Fibroblast of pulmonary artery (primary cell): Measurements from ENCODE around the gene SOX18.

Experiments used
- DNase-seq: peaks from one replicate; pipeline ENCODE4 v3.0.0-alpha.2; 2010; ENCODE audit warnings: low read depth
- H3K4me3 ChIP-seq: replicated peaks from 2 replicates; pipeline ENCODE4 v1.5.1; 2011; ENCODE audit warnings: low read depth, mild to moderate bottlenecking, control low read depth, low read length, moderate library complexity
- CTCF ChIP-seq: IDR thresholded peaks from 2 replicates; pipeline ENCODE4 v1.5.1; 2011; ENCODE audit warnings: mild to moderate bottlenecking, control low read depth, low read length, inconsistent platforms; ENCODE audit errors: missing control alignments

The SOX18 gene

GRCh38 chr20:64071341-64072332, 22.2 kb upstream of the SOX18 start:
- no peak for TF ChIP-seq CTCF
- no peak overlapping the region for H3K4me3 ChIP-seq
- DNase-seq: no peak

GRCh38 chr20:64070244-64070993, 21.0 kb upstream of the SOX18 start:
- TF ChIP-seq CTCF: no peak
- no peak overlapping the region for H3K4me3 ChIP-seq
- no peak for DNase-seq

GRCh38 chr20:64069614-64070243, 20.3 kb upstream of the SOX18 start:
- no peak overlapping the region for H3K4me3 ChIP-seq
- peak; percentile 70 for TF ChIP-seq CTCF
- DNase-seq: peak; percentile 28

GRCh38 chr20:64069209-64069613, 19.8 kb upstream of the SOX18 start:
- H3K4me3 ChIP-seq: no peak overlapping the region
- TF ChIP-seq CTCF: no peak
- DNase-seq: no peak

- DNase-seq: no peak
- no peak for TF ChIP-seq CTCF
- H3K4me3 ChIP-seq: no peak overlapping the region
Measured at GRCh38 chr20:64068386-64069208, 19.2 kb upstream of the SOX18 start.

GRCh38 chr20:64067733-64068307, 18.4 kb upstream of the SOX18 start:
- H3K4me3 ChIP-seq: no peak overlapping the region
- no peak for TF ChIP-seq CTCF
- no peak for DNase-seq
